Stimulated activated CD4-positive, alpha-beta T cell treated with anti-CD3 and anti-CD28 coated beads, Interleukin-12 subunit alpha, Interleukin-12 subunit beta, amount 100 ng/mL, for 24 hours (primary cell): ENCODE results near the gene GUCD1.

Experiments
- DNase-seq, 2 experiments: peaks; one replicate each; pipeline ENCODE4 v3.0.0-alpha.2; 2020; ENCODE audit warnings: low read depth in 2 of 2

Gene GUCD1

DNA sequence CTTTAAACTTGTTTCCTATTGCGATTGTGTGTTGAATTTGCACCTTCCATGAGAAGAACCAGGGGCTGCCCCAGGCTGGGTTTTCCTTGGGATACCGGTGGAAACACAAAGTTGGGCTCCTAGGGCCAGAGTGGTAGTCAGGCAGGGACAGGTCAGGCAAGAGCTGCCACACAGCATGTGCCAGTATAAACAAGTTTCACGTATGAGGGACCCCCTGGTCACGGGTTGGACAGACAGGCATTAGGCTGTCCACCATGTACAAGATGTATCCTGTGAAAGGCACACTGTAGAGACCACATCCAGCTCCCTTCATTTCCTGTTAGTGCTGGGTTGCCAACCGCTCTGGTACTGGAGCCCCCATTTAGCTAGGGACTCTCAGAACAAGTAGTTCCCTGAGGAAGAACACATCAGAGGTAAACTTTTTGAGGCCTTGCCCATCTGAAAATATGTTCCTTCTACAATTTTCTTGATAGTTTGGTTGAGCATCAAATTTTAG is 51.0 kb downstream of the GUCD1 start:
- no peak for DNase-seq

DNA sequence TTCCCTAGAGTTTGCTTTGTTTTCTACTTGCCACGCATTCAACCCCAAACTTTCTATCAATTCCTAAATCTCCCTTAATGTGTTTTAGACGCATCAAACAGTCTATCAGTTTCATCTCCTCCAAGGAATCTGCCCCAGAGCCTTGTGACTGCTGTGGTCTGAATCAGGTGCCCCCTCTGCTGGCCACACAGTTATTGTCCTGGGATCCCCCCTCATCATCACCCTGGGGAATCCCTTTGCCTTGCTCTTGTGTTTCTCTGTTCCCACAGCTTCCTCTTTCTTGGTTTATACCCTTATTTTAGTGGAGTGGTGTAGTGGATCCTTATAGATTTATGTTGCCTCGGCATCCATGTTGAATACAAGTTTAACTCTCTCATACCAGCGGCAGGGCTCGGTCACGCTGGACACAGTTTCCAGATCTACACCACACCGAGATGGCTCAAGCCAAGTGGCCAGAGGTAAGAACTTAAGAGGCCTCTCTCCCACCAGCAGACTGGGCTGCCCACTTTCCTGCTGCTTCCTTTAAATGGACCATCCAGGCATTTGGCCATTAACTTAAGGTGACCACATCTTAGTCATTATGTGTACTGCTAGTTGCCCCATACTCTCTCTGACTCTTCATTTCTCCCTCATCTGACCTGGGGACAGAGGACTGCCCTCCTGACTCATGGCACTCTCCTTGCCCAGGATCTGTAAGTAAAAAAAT is 51.6 kb downstream of the GUCD1 start:
- peak; percentile 37 to 56 for DNase-seq

DNA sequence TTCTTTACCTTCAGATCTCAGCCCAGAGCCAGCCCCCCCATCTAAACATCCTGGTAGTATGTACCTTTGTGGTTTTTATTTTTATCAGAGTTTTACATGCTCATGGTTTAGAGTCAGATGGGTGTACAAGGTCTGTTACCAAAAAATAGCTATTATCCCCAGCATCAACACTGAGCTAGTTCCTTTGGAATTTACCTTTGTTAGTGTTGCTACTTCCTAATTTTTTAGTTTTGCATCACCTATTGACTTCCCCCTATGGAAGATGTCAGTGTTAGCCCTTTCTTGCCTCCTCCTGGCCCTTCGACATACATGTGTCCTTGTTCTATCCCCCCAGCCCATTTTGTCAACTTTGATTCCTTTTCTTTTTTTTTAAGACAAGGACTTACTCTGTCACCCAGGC is 52.4 kb downstream of the GUCD1 start:
- no peak for DNase-seq

DNA sequence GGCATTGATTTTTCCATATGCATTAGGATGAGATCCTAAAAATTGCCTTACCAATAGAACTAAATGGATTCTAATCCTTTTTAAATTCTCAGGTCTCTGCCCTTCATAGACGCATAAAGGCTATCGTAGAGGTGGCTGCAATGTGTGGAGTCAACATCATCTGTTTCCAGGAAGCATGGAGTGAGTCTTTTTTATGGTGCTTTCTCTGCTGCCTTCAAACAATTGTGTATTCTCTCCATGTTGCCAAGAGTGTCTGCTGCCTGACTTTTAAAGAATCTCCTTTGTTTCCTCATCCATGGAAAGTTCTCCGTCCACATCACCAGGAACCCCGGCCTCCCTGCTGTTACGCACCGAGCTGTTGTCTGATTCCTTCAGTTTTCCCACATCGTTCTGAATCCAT is 52.9 kb downstream of the GUCD1 start:
- no peak for DNase-seq

DNA sequence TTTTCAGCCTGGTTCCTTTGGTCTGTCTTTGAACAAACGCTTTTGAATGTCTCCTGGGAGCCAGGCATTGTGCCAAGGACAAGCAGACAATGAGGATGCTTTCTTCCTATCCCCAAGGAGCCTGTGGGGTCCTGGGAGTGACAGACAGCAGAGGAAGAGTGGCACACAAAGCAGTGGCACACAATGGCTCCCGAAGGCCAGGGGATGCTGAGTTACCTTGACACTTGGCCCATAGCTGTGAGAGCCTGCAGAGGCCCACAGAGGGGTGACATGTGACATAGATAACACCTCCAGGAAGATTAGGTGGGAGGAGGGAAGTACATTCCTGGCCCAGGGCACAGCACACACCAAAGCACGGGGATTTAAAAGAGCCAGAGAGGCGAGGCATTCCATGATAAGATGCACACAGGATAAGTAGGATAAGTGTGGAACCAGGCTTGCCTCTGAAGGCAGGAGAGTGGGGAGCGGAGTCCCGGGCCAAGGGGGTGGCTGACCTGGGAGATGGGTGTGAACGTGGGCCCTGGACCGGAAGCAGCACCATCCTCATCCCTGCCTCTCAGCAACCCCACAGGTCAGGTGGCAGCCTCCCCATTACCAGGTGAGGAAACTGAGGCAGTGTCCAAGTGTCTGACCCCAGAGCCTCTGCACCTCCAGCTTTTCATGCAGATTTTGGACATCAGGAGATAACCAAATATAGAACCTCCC is 53.5 kb downstream of the GUCD1 start:
- DNase-seq, result no peak

DNA sequence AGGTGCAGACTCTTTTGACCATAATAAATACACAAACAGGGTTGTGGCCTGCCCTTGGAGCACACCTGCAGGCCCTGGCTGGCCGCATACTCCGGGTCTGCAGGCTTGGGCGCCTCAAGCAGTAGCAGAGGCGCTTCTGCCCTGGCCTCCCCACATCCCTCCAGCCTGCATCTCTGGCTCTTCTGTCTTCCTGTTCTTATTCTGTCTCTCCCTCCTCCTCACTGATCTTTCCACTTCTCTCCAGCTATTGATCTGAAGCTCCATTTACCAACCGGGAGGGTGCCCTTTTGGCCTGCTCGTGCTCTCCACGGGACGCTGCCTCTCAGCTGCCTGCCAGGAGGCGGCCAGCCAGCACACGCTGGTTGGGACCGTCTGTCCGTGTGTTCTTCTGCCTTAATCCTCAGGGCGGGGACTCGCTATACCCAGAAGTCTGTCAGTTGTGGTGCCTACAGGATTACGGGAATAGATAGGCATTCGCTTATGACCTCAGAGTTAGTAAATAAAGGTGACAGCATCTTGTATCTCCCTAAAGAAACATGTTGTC is 54.6 kb downstream of the GUCD1 start:
- DNase-seq, result no peak

DNA sequence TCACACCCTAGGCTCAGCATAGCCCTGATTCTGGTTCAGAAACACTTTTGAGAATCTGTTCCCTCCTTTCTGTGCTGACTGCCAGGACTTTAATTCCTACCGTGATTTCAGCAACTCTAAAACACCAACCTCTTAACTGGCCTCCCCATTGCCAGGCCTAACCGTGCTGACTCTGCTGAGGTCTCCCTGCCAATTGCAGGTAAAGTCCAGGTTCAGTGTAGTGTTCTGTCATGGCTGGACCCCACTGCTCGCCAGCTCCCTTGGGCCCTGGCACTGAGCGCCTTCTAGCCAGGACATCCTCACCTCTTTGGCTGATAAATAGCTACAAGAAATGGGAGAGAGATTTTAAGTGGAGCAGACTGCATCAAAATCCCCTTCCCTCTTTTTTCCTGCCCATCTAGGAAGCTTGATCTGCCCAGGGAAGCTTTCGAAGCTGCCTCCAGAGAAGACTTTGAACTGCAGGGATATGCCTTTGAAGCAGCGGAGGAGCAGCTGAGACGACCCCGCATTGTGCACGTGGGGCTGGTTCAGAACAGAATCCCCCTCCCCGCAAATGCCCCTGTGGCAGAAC is 55.1 kb downstream of the GUCD1 start:
- no peak for DNase-seq

DNA sequence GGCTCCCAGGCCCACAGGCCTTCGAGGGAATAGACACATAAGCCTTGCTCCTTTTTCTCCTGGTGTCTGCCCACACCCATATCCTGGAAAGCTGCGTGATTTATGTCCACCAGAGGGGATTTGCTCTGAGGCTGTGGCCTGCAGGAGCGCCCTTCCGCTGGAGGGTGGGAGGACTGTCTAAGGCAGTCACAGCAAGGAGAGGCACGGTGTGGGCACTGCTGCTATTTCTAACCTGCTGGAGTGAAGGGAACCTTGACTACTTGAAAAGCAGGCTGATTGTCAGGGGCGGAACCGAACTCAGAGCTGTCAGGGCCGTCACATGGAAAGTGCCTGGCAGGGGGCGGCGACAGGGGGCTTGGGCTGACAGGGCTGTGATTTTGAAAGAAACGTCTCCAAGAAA is 56.1 kb downstream of the GUCD1 start:
- no peak for DNase-seq

DNA sequence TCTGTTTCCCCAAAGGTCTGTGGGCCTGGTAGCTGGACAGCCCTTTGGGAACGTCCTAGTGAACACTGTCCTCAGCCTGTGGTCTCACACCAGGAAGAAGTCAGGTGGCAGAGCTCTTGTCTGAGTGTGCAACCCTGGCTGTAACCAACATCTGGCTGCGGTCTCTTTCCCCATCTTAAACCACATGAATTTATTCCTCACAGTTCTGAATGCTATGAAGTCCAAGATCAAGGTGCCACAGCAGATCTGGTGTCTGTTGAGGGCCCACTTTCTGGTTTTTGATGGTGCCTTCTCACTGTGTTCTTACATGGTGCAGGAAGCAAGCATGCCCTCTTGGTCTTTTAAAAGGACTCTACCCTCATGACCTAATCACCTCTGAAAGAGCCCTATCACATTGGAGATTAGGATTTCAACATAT is 57.1 kb downstream of the GUCD1 start:
- no peak for DNase-seq

DNA sequence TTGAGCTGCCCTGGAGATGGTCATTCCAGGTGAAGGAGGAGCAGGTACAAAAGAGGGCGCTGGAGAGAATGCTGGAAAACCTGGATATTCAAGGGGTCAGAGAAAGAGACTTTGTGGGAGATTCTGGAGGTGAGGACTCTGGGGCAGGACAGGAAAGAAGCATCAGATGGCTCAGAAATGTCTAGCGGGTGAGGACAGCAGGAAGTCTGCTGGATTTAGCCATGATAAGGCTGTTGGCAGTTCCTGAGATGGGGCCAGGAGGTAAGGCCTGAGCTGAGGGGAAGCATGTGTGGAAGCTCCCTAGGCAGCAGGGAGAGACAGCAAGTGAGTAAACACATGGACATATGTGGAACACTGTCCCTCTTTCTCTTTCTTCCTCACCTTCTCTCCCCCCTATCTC is 58.3 kb downstream of the GUCD1 start:
- DNase-seq, result no peak

DNA sequence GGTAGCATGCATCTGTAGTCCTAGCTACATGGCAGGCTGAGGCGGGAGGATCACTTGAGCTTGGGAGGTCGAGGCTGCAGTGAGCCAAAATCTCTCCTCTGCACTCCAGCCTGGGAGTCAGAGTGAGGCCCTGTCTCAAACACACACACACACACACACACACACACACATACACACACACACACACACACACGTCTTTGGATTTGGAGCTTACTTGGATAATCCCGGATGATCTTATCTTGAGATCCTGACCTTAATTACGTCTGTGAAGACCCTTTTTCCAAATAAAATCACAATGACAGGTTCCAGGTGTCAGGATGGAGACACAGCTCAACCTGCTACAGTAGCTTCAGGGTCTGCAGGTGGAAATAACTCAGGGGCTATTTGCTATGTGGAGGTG is 58.7 kb downstream of the GUCD1 start:
- DNase-seq, result no peak

DNA sequence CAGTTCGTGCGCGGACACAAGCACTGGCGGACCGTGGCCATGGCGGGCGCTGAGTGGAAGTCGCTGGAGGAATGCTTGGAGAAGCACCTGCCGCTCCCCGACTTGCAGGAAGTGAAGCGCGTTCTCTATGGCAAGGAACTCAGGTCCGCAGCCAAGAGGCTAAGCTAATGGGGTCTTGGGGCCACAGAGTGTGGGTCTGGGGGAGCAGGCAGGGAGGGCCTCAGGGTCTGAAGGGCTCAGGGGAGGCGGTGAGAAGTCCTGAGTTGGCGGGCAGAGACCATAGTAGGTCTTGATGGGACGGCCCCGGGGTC is 59.6 kb downstream of the GUCD1 start:
- no peak for DNase-seq

DNA sequence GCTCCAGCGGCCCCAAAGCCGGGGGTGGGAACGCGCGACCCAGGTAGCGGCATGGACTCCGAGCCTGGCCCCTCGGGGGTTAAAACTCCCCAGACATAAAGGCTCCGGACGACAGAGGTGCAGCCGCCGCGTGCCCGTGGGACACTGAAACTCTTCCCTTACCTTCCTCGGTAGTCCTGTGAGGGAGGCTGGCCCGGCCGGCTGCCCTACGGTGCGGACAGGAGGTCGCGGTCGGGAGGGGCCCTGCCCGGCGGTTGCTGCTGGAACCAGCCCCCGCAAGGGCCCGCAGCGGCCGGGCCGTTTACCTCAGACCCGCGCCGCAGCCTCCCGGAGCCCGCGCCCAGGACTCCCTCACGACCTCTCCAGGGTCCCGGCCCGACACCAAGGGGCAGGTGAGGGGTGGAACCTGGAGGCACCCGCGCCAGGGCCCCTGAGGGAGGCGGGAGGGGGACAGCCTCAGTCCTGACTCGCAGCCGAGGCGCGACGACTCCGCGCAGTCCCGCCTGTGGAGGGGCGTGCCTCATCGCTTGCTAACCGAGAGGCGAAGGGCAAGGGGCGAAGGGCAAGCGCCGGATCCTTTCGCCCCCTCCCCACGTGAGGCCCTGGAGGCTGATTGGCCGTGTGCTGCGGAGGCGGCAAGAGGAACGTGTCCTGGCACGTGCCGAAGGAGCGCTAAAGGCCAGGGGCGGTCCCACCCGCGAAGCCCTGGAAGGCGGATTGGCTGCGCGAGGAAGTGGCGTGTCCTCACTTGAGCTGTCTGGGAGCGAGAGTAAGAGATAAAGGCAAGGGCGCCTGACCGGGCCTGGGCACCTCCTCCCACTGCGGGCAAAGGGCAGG is 60.2 kb downstream of the GUCD1 start, which contains the start of gene UPB1:
TSS of gene UPB1 (plus strand) at position 805 of the 837 bp plus-strand sequence. CDS start 72 bp downstream, outside the sequence.
- no peak for DNase-seq

DNA sequence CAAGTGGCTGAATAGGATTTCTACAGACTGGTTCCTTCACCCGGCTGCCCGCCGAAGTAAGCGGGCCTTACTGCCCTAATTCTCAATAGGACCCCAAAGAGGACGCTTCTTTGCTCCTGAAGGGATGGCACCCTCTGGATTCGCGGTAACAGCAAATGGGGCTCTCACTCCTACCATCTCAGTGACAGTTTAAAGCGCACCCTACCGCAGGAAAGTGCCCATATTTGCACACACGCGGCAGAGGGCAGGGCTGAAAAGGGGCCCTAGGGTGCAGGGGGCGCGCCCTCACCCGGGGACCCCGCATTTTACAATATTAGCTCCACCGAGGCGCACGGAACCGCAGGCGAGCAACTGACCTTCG is 60.8 kb downstream of the GUCD1 start:
- DNase-seq, result no peak

DNA sequence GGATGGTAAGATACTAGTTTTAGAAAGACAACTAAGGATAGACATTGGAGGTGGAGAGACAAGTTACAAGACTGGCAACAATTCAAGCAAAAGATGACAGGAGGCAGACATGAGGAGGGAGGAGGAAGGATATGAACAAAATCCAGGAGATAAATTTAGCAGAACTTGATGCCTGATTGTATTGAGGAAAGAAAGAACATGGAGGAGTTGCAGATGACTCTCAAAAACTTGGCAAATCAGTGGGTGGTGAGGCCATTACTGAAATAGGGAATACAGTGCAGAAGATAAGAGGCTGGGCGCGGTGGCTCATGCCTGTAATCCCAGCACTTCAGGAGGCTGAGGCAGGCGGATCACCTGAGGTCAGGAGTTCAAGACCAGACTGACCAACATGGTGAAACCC is 62.5 kb downstream of the GUCD1 start:
- DNase-seq, result no peak
